HG02623 (cell line): ENCODE measurements around the gene CAPSL.
A peak's percentile ranks its signal among the peaks of the same experiment; 100 is the strongest.
"Not testable (repeated sequence)": the region's sequence is repeated elsewhere in the genome, so short reads cannot be mapped to it uniquely, and the experiment has no call there.

ENCODE experiments used
- ATAC-seq: cut with Tn5 transposase; IDR thresholded peaks from one replicate; pipeline ENCODE4 v1.9.1; 2021; ENCODE audit warnings: moderate library complexity; ENCODE audit not compliant: unreplicated experiment

The CAPSL gene

DNA sequence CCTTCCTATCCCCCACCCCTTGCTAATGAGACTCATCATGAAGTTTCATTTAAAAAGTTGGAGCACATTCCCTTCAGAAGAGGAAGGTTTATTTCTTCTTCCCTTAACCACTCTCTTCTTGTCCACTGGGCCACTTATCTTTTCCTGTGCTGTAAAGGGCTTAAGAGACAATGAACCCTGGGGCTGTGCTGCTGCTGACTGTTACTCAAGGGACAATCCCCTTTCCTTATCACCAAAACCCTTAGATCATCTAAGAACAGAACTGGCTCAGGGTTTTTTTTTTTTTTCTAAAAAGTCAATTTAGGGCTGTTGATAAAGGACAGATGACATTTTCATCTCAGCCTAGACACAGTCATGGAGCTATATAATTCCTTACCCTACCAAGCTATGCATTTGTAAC lies 29.6 kb downstream of the CAPSL start:
- no peak for ATAC-seq

DNA sequence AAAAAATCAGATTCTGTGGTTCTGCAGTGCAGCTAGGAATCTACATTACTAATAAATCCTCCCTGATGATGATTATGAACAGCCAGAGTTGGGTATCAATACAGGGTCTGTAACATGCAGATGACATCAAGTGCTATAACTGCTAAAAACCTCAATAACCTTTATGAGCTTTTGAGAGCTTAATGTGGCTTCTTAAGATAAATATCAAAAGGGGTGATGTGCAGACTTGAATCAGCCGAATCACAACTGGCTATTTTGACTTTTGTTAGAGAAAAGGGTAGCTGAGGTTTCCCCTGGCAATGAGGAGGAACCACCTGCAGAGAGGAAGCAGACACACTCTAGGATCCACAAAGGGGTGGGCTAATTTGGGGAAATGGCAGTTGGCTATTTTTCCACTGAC lies 30.2 kb downstream of the CAPSL start:
- ATAC-seq = no peak

DNA sequence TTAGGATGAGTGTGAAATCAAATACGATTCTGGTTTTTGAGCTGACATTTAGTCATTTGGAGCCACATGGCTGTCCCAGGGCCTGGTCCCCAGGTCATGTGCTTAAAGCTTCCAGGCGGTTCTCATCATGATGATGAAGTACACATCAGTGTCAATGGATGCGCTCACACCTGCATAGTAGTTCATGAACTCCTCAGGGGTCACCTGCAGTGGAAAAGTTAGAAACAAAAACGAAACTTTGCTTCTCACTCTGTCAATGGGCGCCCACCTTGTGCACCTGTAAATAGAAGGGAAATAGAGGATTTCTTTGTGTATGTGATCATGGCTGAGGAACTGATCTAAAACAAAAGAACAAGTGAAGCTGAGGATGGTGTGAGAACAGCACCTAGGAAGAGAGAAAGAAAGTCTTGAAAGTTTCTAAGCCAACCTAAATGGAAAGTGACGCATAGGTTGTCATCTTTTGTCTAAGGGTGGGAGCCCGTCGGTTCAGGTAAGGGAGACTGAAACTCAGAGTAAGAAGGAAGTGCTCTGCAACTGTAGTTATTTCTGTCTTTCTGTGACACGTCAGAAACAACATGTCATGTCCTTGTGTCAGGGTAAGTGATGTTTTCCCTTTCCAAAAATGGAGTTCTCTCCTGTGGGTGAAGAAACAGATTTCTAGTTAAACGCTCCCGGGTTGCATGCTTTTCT lies 33.8 kb downstream of the CAPSL start:
- peak; percentile 39 for ATAC-seq

GRCh38 chr5:35903631-35904203 lies 34.7 kb downstream of the CAPSL start:
- ATAC-seq = no peak

DNA sequence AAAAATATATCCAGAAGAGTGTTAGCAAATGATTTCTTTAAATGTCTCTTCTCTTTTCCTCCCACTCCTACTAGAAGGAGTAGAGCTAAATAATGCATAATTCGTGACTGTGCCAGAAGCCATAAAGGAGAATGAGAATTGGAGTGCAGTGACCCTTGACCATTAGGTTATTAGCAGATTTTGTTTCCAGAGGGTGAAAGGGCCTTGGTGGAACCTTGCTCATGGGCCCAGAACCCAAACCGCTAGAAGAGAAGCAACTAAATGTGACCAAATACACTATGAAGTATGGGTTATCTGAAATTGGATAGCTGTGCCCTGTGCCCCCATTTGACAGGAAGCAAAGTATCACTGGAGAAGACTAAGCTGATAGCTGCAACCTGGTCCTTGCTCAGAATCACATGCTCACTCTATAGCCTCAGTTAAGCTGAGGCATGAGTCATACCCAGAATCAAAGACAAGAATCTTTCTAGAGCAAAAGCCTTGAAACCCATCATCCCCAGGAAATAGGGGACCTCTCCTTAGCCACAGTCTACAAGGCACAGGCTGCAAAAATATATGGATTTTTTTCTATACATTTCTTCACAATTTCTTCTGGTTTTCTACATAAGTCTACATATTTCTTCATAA lies 36.3 kb downstream of the CAPSL start:
- peak; percentile 59 for ATAC-seq

DNA sequence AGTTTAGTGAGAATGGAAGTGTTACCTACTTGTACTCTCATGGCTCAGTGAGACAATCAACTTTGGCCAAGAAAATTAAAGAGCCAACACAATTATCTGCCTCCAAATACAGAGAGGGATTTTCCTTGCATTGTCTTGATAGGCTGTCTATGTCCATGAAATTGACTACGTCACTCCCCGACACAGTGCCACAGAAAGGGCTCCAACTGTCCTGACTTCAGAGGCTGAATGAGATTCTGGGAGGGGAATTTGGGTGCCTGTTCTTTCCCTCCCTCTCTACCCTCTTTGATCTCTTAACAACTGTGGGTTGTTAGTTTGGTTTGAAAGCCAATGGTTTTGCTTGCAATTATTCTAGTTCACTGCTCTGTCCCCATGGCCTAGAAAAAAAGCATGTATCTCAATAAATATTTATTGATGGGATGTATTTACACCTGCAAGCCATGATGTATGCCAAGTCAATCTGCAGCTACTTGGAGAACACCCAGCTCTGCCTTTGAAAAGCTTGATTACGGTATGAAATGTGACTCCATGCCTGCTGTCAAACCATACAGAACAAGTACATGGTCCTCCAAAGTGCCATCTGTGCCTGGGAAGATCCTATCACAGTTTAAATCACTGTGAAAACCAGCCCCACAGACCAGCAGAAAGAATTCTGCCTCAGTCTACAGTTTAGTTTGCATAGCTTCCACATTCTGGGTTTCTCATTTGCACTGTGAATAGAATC lies 37.3 kb downstream of the CAPSL start:
- no peak for ATAC-seq

GRCh38 chr5:35899800-35900199 lies 38.6 kb downstream of the CAPSL start:
- no peak for ATAC-seq

GRCh38 chr5:35898952-35899660 lies 39.3 kb downstream of the CAPSL start:
- no peak for ATAC-seq

- ATAC-seq = no peak
Measured at GRCh38 chr5:35894131-35894530, 44.3 kb downstream of the CAPSL start.

DNA sequence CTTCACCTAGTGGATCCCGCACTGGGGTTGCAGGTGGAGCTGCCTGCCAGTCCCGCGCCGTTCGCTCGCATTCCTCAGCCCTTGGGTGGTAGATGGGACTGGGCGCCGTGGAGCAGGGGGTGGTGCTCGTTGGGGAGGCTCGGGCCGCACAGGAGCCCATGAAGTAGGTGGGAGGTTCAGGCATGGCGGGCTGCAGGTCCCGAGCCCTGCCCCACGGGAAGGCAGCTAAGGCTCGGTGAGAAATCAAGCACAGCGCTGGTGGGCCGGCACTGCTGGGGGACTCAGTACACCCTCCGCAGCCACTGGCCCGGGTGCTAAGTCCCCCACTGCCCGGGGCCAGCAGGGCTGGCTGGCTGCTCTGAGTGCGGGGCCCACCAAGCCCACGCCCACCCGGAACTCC lies 45.6 kb downstream of the CAPSL start:
- ATAC-seq = not testable (repeated sequence)

- no peak for ATAC-seq
Measured at GRCh38 chr5:35890021-35891020, 48.1 kb downstream of the CAPSL start.

DNA sequence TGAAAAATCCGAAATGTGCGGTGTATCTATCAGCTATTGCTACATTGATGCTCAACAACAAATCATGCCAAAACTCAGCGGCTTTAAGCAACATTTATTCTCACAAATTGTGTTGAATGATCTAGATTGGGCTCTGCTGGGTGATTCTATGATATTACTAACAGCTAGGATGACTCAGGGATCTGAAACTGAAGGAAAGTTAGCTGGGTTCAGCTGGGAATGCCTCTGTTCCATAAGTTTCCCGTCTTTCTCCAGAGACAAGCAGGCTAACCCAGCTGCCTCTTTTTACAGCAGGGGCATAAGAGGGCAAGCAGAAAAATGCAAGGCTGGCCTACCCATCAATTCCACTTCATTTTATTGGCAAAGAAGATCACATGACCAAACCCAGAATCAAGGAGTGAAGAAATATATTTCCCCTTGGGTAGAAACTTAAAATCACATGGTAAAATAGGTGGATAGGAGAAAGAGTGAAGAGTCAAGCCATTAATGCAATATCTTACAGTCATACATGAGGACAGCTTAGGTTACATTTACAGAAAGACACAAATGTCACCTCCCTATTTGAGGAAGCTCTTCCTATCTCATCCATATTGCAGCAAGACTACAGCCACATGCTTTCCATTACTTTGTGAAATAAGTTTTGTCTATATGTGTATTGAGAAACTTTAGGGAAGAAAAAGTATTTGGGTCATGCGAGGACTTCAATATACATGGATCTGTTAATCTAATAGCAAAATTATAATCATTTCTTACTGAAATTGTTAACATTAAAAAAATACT lies 50.9 kb downstream of the CAPSL start:
- ATAC-seq = no peak

GRCh38 chr5:35886381-35886780 lies 52.0 kb downstream of the CAPSL start:
- no peak for ATAC-seq

GRCh38 chr5:35884773-35885172 lies 53.6 kb downstream of the CAPSL start:
- ATAC-seq = no peak

DNA sequence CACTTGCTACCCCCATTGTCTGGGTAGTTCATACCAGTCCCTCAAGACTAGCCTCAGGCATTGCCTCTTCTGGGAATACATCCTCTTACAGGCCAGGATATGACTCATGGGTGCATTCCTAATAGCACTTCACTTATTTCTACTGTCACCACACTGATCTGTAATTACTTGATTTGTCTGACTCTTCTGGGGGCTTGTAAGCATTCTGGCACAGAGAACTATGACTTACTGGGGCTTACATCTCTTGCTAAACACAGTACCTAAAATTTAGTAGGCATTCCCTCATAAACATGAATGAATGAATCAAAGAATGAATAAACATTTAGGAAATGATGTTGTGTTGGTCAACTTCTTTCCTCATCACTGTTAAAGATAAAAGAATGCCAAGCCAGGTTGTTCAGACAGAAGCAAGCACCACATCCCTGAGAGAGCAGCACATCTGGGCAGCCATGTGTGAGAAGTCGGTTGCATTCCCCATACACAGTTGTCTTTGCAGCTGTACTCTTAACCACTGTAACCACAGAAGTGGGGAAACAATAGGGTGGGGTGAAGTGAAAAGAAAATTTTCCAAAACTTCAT lies 54.1 kb downstream of the CAPSL start:
- ATAC-seq = peak; percentile 76

- ATAC-seq = no peak
Measured at GRCh38 chr5:35881758-35882157, 56.7 kb downstream of the CAPSL start.

- ATAC-seq = no peak
Measured at GRCh38 chr5:35880156-35880555, 58.3 kb downstream of the CAPSL start.

- ATAC-seq = no peak
Measured at GRCh38 chr5:35879649-35880048, 58.8 kb downstream of the CAPSL start.

DNA sequence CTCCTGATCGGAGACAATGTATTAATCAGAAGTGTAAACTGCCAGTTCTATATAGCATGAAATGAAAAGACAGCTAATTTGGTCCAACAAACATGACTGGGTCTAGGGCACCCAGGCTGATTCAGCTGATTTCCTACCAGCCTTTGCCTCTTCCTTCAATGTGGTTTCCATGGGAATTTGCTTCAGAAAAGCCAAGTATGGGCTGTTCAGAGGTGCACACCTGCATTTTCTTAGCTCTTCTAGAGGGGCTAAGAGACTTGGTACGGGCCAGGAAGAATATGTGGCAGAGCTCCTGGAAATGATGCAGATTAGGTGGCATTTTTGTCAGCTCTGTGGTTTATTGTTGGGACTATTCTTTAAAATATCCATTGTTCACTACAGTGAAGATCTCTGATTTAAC lies 59.3 kb downstream of the CAPSL start:
- no peak for ATAC-seq
